ENCODE measurements around the gene ELP1.
"Not testable (repeated sequence)": the region's sequence is repeated elsewhere in the genome, so short reads cannot be mapped to it uniquely, and the experiment has no call there.

The ELP1 gene

DNA sequence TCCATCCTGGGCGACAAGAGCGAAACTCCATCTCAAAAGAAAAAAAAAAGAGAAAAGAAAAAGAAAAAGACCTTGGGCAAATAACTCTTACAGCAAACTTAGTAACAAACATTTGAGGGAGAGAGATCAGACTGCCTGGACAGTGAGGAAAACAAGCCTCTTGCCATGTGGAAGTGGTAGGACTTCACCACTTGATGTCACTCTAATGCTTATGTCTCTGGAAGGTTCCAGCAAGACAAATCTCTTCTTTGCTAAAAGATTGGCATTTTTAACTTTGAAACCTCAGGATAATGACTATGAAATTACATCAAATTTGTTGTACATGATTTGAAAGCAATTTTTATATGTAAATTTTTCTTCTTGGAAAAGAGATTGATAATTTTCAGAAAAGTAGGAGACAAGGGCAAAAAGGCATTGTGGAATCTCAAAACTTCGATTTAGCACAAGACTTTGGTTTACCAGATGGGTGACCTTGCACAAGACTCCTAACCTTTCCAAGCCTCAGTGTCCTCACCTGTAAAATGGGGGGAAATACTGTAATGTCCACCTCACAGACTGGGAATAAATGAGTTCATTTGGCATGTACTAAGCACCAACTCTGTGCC lies 83.5 kb downstream of the ELP1 start:
- DNase-seq = peak in 1 of 2 experiments; percentile 36

GRCh38 chr9:108848296-108848695 lies 85.6 kb downstream of the ELP1 start:
- not testable (repeated sequence) for DNase-seq

GRCh38 chr9:108845947-108846346 lies 88.0 kb downstream of the ELP1 start:
- no peak for DNase-seq

- DNase-seq = no peak
Measured at GRCh38 chr9:108845507-108845906, 88.4 kb downstream of the ELP1 start.

DNA sequence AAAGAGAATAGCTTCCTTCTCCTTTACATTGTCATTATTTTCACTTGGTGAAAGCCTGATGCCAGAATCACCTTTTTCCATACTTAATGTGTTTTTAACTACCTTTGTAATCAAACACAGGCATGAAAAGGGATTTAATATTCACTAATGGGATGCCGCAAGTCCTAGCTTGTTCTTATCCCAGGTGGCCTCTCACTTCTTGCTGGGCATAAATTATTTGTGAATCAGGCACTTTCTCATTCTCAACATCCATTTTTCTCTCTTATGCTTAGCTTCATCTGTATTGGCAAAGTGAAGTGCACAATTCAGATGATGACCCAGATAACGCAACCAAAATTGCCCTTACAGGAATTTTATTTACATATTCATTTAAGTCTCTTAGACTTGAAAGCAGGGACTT lies 89.1 kb downstream of the ELP1 start:
- DNase-seq = no peak

- DNase-seq = no peak
Measured at GRCh38 chr9:108844391-108844790, 89.5 kb downstream of the ELP1 start.

- no peak for DNase-seq
Measured at GRCh38 chr9:108842610-108843295, 91.2 kb downstream of the ELP1 start.

DNA sequence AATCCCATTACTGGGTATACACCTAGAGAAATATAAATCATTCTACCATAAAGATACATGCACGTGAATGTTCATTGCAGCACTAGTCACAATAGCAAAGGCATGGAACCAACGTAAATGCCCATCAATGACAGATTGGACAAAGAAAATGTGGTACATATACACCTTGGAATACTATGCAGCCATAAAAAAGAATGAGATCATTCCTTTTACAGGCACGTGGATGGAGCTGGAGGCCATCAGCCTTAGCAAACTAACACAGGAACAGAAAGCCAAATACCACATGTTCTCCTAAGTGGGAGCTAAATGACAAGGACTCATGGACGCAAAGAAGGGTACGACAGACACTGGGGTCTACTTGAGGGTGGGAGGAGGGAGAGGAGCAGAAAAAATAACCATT lies 94.4 kb downstream of the ELP1 start:
- not testable (repeated sequence) for DNase-seq

GRCh38 chr9:108838017-108838416 lies 95.9 kb downstream of the ELP1 start:
- no peak for DNase-seq

DNA sequence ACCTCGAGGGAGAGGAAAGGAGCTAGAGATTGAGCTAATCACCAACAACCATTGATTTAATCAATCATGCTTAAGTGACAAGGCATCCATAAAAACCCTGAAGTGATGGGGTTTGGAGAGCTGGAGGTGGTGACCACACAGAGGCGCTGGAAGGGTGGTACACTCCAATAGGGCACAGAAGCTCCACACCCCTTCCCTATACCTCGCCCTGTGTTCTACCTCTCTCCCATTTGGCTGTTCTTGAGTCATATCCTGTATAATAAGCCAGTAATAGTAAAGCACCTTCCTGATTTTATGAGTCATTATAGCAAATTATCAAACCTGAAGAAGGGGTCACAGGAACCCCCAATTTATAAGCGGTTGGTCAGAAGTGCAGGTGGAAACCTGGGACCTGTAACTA lies 96.4 kb downstream of the ELP1 start:
- no peak for DNase-seq

GRCh38 chr9:108836781-108837180 lies 97.1 kb downstream of the ELP1 start:
- DNase-seq = no peak

DNA sequence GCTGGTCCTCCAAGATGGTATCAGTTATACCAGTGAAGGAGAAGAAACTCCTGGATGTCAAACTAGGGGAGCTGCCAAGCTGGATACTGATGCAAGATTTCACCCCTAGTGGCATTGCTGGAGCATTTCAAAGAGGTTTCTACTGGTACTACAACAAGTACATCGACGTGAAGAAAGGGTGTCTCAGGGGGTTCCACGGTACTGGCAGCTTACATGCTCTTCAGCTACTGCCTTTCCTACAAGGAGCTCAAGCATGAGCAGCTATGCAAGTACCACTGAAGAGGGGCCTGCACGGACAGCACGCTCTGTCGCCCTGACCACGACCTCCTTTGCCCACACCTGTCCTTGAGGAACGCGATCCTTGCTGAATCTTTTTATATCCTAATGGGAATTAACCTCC lies 97.6 kb downstream of the ELP1 start:
- DNase-seq = no peak

- DNase-seq = no peak
Measured at GRCh38 chr9:108835831-108836230, 98.1 kb downstream of the ELP1 start.

- no peak for DNase-seq
Measured at GRCh38 chr9:108834959-108835665, 98.8 kb downstream of the ELP1 start.

- DNase-seq = no peak
Measured at GRCh38 chr9:108832179-108832500, 101.8 kb downstream of the ELP1 start.

DNA sequence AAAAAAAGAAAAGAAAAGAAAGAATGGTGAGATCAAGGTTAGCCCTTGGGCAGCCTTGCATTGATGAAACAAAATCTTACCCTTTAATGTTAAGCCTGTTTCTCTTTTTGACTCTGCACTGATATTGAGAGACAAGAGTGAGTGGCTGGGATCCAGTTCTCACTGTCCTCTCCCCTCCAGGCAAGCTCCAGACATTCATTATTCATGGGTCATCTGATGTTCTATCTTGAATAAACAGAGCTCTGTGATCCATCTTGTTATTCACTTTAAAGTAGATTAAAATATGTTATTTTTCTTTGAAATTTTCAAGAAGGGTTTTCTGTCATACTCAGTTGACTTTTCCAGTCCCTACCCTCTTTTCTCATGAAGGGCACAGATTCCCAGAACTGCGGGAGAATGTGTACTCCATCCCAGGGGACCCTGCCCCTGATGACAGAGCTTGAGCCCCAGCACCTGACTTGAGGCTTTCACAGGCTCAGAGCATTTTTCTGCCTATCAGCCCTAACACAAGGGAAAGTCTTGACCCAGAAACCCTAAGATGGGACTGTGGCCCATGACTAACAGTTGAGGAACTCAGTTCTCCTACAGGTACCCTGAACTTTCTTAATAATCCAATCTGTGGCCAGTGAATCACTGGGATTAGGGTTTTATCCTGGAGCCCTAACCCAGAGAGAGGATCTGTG lies 102.3 kb downstream of the ELP1 start:
- no peak for DNase-seq

GRCh38 chr9:108830272-108830671 lies 103.7 kb downstream of the ELP1 start:
- DNase-seq = no peak

DNA sequence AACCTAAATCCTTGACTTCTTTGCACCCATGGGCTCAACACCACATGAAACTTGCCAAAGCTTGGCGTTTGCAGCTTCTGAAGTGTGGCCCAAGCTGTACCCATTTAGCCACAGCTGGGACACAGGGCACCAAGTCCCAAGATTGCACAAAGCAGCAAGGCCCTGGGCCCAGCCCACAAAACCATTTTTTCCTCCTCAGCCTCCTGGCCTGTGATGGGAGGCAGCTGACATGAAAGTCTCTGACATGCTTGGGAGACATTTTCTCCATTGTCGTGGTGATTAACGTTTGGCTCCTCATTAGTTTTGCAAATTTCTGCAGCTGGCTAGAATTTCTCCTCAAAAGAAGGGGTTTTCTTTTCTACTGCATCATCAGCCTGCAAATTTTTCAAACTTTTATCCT lies 110.1 kb downstream of the ELP1 start:
- no peak for DNase-seq
